Measurements from ENCODE around the gene CD28.

- TF ChIP-seq CTCF (IDR thresholded peaks at IDR 0.05; ENCODE audit: insufficient read depth, low read length) (no peak), POLR2AphosphoS5 (IDR thresholded peaks at IDR 0.05; ENCODE audit: low read depth) (no peak), SPI1 (IDR thresholded peaks at IDR 0.05; ENCODE audit: borderline replicate concordance, low read depth) (no peak), REST (IDR thresholded peaks at IDR 0.05; ENCODE audit: insufficient replicate concordance, low read depth) (no peak)
Observed at GRCh38 chr2:203730883-203731282, 24.4 kb downstream of the CD28 start.
